GM21390 (cell line): ENCODE results near the gene KPNA6.
"Not testable (repeated sequence)": the region's sequence is repeated elsewhere in the genome, so short reads cannot be mapped to it uniquely, and the experiment has no call there.

Experiments used
- ATAC-seq: cut with Tn5 transposase; IDR thresholded peaks from one replicate; pipeline ENCODE4 v1.9.1; 2021; ENCODE audit not compliant: unreplicated experiment

Gene KPNA6

GRCh38 chr1:32107742-32108661 lies at the start of gene KPNA6:
Gene KPNA6, plus strand, starts transcription at chr1:32108056. Its CDS starts 75 bp downstream, at chr1:32108131.
- peak; percentile 61 for ATAC-seq

- no peak for ATAC-seq
Observed at GRCh38 chr1:32060914-32061313, 46.9 kb upstream of the KPNA6 start.

GRCh38 chr1:32062867-32063230 lies 45.0 kb upstream of the KPNA6 start:
- no peak for ATAC-seq

- ATAC-seq, result no peak
Observed at GRCh38 chr1:32063261-32063681, 44.6 kb upstream of the KPNA6 start.

GRCh38 chr1:32065613-32066488 lies 42.0 kb upstream of the KPNA6 start:
- not testable (repeated sequence) for ATAC-seq

- ATAC-seq, result no peak
Observed at GRCh38 chr1:32066489-32066873, 41.4 kb upstream of the KPNA6 start.

GRCh38 chr1:32068957-32069588 lies 38.8 kb upstream of the KPNA6 start:
- no peak for ATAC-seq

GRCh38 chr1:32071758-32072621 lies 35.9 kb upstream of the KPNA6 start:
- no peak for ATAC-seq

- peak; percentile 87 for ATAC-seq
Observed at GRCh38 chr1:32072622-32073298, 35.1 kb upstream of the KPNA6 start, which contains the start of gene TMEM39B. Gene TMEM39B, plus strand, starts transcription at chr1:32072939. Its CDS starts 109 bp downstream, at chr1:32073048.

GRCh38 chr1:32073299-32074229 lies 34.3 kb upstream of the KPNA6 start:
- peak; percentile 12 for ATAC-seq

- no peak for ATAC-seq
Observed at GRCh38 chr1:32074841-32075240, 33.0 kb upstream of the KPNA6 start.

- ATAC-seq, result no peak
Observed at GRCh38 chr1:32077451-32077850, 30.4 kb upstream of the KPNA6 start.

GRCh38 chr1:32082022-32082421 lies 25.8 kb upstream of the KPNA6 start:
- ATAC-seq, result no peak

- not testable (repeated sequence) for ATAC-seq
Observed at GRCh38 chr1:32086381-32086780, 21.5 kb upstream of the KPNA6 start.

- no peak for ATAC-seq
Observed at GRCh38 chr1:32091176-32091575, 16.7 kb upstream of the KPNA6 start.

GRCh38 chr1:32091591-32091990 lies 16.3 kb upstream of the KPNA6 start:
- no peak for ATAC-seq

- no peak for ATAC-seq
Observed at GRCh38 chr1:32094746-32095521, 12.9 kb upstream of the KPNA6 start.

- ATAC-seq, result no peak
Observed at GRCh38 chr1:32099426-32099825, 8.4 kb upstream of the KPNA6 start.
